ENCODE data around the gene GLIS1. TPM values are rescaled to one million over a fixed set of nuclear protein-coding genes. Genes with fewer than 3 reads are reported as not detected.

GLIS1 gene
- total and polyA plus RNA-seq, 2 experiments from 2014 or later = 0.26 to 0.31 TPM

- TF ChIP-seq, protein P1, sequence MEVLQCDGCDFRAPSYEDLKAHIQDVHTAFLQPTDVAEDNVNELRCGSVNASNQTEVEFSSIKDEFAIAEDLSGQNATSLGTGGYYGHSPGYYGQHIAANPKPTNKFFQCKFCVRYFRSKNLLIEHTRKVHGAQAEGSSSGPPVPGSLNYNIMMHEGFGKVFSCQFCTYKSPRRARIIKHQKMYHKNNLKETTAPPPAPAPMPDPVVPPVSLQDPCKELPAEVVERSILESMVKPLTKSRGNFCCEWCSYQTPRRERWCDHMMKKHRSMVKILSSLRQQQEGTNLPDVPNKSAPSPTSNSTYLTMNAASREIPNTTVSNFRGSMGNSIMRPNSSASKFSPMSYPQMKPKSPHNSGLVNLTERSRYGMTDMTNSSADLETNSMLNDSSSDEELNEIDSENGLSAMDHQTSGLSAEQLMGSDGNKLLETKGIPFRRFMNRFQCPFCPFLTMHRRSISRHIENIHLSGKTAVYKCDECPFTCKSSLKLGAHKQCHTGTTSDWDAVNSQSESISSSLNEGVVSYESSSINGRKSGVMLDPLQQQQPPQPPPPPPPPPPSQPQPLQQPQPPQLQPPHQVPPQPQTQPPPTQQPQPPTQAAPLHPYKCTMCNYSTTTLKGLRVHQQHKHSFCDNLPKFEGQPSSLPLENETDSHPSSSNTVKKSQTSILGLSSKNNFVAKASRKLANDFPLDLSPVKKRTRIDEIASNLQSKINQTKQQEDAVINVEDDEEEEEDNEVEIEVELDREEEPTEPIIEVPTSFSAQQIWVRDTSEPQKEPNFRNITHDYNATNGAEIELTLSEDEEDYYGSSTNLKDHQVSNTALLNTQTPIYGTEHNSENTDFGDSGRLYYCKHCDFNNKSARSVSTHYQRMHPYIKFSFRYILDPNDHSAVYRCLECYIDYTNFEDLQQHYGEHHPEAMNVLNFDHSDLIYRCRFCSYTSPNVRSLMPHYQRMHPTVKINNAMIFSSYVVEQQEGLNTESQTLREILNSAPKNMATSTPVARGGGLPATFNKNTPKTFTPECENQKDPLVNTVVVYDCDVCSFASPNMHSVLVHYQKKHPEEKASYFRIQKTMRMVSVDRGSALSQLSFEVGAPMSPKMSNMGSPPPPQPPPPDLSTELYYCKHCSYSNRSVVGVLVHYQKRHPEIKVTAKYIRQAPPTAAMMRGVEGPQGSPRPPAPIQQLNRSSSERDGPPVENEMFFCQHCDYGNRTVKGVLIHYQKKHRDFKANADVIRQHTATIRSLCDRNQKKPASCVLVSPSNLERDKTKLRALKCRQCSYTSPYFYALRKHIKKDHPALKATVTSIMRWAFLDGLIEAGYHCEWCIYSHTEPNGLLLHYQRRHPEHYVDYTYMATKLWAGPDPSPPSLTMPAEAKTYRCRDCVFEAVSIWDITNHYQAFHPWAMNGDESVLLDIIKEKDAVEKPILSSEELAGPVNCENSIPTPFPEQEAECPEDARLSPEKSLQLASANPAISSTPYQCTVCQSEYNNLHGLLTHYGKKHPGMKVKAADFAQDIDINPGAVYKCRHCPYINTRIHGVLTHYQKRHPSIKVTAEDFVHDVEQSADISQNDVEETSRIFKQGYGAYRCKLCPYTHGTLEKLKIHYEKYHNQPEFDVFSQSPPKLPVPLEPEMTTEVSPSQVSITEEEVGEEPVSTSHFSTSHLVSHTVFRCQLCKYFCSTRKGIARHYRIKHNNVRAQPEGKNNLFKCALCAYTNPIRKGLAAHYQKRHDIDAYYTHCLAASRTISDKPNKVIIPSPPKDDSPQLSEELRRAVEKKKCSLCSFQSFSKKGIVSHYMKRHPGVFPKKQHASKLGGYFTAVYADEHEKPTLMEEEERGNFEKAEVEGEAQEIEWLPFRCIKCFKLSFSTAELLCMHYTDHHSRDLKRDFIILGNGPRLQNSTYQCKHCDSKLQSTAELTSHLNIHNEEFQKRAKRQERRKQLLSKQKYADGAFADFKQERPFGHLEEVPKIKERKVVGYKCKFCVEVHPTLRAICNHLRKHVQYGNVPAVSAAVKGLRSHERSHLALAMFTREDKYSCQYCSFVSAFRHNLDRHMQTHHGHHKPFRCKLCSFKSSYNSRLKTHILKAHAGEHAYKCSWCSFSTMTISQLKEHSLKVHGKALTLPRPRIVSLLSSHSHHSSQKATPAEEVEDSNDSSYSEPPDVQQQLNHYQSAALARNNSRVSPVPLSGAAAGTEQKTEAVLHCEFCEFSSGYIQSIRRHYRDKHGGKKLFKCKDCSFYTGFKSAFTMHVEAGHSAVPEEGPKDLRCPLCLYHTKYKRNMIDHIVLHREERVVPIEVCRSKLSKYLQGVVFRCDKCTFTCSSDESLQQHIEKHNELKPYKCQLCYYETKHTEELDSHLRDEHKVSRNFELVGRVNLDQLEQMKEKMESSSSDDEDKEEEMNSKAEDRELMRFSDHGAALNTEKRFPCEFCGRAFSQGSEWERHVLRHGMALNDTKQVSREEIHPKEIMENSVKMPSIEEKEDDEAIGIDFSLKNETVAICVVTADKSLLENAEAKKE (CRISPR knock-in tag; IDR thresholded peaks at IDR 0.05) = no peak
- no peak for TF ChIP-seq EZH2phosphoT487 (IDR thresholded peaks at IDR 0.05; ENCODE audit: unreplicated experiment)
- TF ChIP-seq JUNB (IDR thresholded peaks at IDR 0.05; ENCODE audit: unreplicated experiment) = no peak
- no peak for TF ChIP-seq EZH2 (IDR thresholded peaks at IDR 0.05; ENCODE audit: low read depth, unreplicated experiment)
- TF ChIP-seq CREB1 (CRISPR knock-in tag; IDR thresholded peaks at IDR 0.05; ENCODE audit: low read depth) = no peak
- TF ChIP-seq STAT1 (IDR thresholded peaks at IDR 0.05; ENCODE audit: unreplicated experiment) = no peak
- no peak for TF ChIP-seq POLR2AphosphoS5 (IDR thresholded peaks at IDR 0.05; ENCODE audit: low read depth)
- TF ChIP-seq ZNF114 (CRISPR knock-in tag; IDR thresholded peaks at IDR 0.05) = no peak
- TF ChIP-seq CTCF (conservative IDR thresholded peaks at IDR 0.05; ENCODE audit: low read depth in 2 of 2) = no peak
- TF ChIP-seq, protein P2, sequence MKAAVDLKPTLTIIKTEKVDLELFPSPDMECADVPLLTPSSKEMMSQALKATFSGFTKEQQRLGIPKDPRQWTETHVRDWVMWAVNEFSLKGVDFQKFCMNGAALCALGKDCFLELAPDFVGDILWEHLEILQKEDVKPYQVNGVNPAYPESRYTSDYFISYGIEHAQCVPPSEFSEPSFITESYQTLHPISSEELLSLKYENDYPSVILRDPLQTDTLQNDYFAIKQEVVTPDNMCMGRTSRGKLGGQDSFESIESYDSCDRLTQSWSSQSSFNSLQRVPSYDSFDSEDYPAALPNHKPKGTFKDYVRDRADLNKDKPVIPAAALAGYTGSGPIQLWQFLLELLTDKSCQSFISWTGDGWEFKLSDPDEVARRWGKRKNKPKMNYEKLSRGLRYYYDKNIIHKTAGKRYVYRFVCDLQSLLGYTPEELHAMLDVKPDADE (IDR thresholded peaks at IDR 0.05) = no peak
Measured at GRCh38 chr1:53712276-53712675, 26.7 kb downstream of the GLIS1 start (continued).

Measured in GM23338 (cell line).